OCI-LY7 (cell line): Measurements from ENCODE around the gene CTBP2. TPM values are rescaled to one million over a fixed set of nuclear protein-coding genes. Genes with fewer than 3 reads are reported as not detected.

Experiments used
- BruUV-seq: library from RNA; stranded (reverse); fragments of 400-500 nt; replicated peaks from 2 replicates; lab custom pipeline; 2021; lab: Mats Ljungman, UMichigan
- CTCF ChIA-PET: fragments of 300-600 bp; sonication (Branson Sonifier 250); formaldehyde crosslinking; loops from one replicate; lab custom pipeline; 2022; ENCODE audit warnings: antibody characterized with exemption; ENCODE audit not compliant: unreplicated experiment; lab: Charles Lee
- POLR2A ChIA-PET: fragments of 300-600 bp; sonication (Branson Sonifier 250); formaldehyde crosslinking; loops from one replicate; lab custom pipeline; 2022; ENCODE audit warnings: antibody characterized with exemption; lab: Charles Lee
- DNase-seq: peaks from one replicate; pipeline ENCODE4 v3.0.0-alpha.2; 2015; ENCODE audit warnings: low spot score
- H2AFZ ChIP-seq: fragments of 200-600 bp; sonication (generic), shearing (Covaris generic); 2 replicates; pipeline ENCODE4 v1.6.1; 2014; ENCODE audit warnings: mild to moderate bottlenecking, antibody characterized with exemption, low read length, moderate library complexity
- H3K27ac ChIP-seq: fragments of 200-600 bp; sonication (generic); 2 replicates; pipeline ENCODE4 v1.5.1; 2014; ENCODE audit warnings: mixed run types, low read depth, mild to moderate bottlenecking, moderate library complexity, low read length, inconsistent platforms; ENCODE audit not compliant: poor library complexity, severe bottlenecking
- H3K36me3 ChIP-seq: fragments of 200-600 bp; sonication (generic); 2 replicates; pipeline ENCODE4 v1.6.1; 2014; ENCODE audit warnings: mild to moderate bottlenecking, antibody characterized with exemption, low read length, moderate library complexity, mixed read lengths; ENCODE audit not compliant: insufficient read depth
- H3K4me1 ChIP-seq: fragments of 200-600 bp; sonication (generic); 2 replicates; pipeline ENCODE4 v1.5.1; 2014; ENCODE audit warnings: mild to moderate bottlenecking, low read length; ENCODE audit not compliant: insufficient read depth, poor library complexity, severe bottlenecking
- H3K4me2 ChIP-seq: fragments of 200-600 bp; sonication (generic); 2 replicates; pipeline ENCODE4 v1.6.1; 2014; ENCODE audit warnings: mild to moderate bottlenecking, low read length
- H3K4me3 ChIP-seq: fragments of 200-600 bp; sonication (generic); 2 replicates; pipeline ENCODE4 v1.5.1; 2014; ENCODE audit warnings: mild to moderate bottlenecking, low read depth, low read length; ENCODE audit not compliant: poor library complexity, severe bottlenecking
- H3K79me2 ChIP-seq: fragments of 200-600 bp; sonication (generic); 2 replicates; pipeline ENCODE4 v1.6.1; 2016; ENCODE audit warnings: low read depth, mild to moderate bottlenecking, low read length, moderate library complexity, mixed read lengths; ENCODE audit not compliant: insufficient read depth
- H3K9me2 ChIP-seq: fragments of 200-600 bp; sonication (generic); 2 replicates; pipeline ENCODE4 v1.6.1; 2016; ENCODE audit warnings: mild to moderate bottlenecking, low read length, mixed read lengths; ENCODE audit not compliant: insufficient read depth
- H3K9me3 ChIP-seq: fragments of 200-600 bp; sonication (generic); 2 replicates; pipeline ENCODE4 v1.6.1; 2014; ENCODE audit warnings: mild to moderate bottlenecking, mixed run types, low read length, mixed read lengths
- H4K20me1 ChIP-seq: fragments of 200-600 bp; sonication (generic); 2 replicates; pipeline ENCODE4 v1.6.1; 2014; ENCODE audit warnings: mild to moderate bottlenecking, antibody characterized with exemption, low read length, moderate library complexity, mixed read lengths; ENCODE audit not compliant: insufficient read depth
- CTCF ChIP-seq: fragments of 200-600 bp; sonication (generic); conservative IDR thresholded peaks from 2 replicates; pipeline ENCODE4 v1.5.1; 2014; ENCODE audit warnings: mild to moderate bottlenecking, antibody characterized with exemption, low read length, moderate library complexity, mixed read lengths
- EZH2phosphoT487 ChIP-seq: fragments of 200-600 bp; sonication (generic); IDR thresholded peaks from 2 replicates; pipeline ENCODE4 v1.6.1; 2018; ENCODE audit warnings: low read depth, borderline replicate concordance, mild to moderate bottlenecking, mixed run types, antibody characterized with exemption, low read length, moderate library complexity, mixed read lengths
- intact Hi-C: fragments of 100-400 bp; cut with micrococcal nuclease; formaldehyde crosslinking; loops from one replicate; pipeline ENCODE4 v1.10.0; 2022; ENCODE audit not compliant: unreplicated experiment
- total RNA-seq, 2 experiments: library from RNA; depleted of rRNA in 1 of 2; stranded (reverse); fragments of >200 nt in 1 of 2; shearing (Covaris generic) in 1 of 2; gene quantifications; 2 replicates each; pipeline ENCODE4 v1.2.3, GENCODE V29; 2014 to 2022

Gene CTBP2
- total RNA-seq, 2 experiments from 2014 or later, result not detected

- Histone ChIP-seq H3K79me2 (no peaks in the 10 kb centered on the region), H3K9me3 (no peaks in the 10 kb centered on the region), H3K4me3 (no peak overlapping the region), H3K9me2 (no peaks in the 10 kb centered on the region), H3K4me2 (no peak overlapping the region), H4K20me1 (no peaks in the 10 kb centered on the region), H3K36me3 (no peaks in the 10 kb centered on the region), H3K27ac (no peak overlapping the region), H2AFZ (no peak overlapping the region), H3K4me1 (no peaks in the 10 kb centered on the region)
- CTCF ChIA-PET, result no interaction called here
- POLR2A ChIA-PET, result interaction anchor here (0.6 kb wide), 1 partner anchor 44 kb away, joined by 3 read pairs; no protein-coding TSS in a partner anchor
- TF ChIP-seq CTCF, result no peak
- no peak for TF ChIP-seq EZH2phosphoT487
- no TSS peak for BruUV-seq
- no peak for DNase-seq
- intact Hi-C loops, result no loop called here
Measured at GRCh38 chr10:125208854-125209565, 48.6 kb upstream of the CTBP2 start.

- intact Hi-C loops, result no loop called here
- H3K9me3 ChIP-seq, result no peaks in the 10 kb centered on the region
- no peaks in the 10 kb centered on the region for H3K9me2 ChIP-seq
- H3K36me3 ChIP-seq, result no peaks in the 10 kb centered on the region
- no peaks in the 10 kb centered on the region for H3K4me1 ChIP-seq
- no peak overlapping the region for H2AFZ ChIP-seq
- CTCF ChIA-PET, result no interaction called here
- no peaks in the 10 kb centered on the region for H3K79me2 ChIP-seq
- H3K4me3 ChIP-seq, result no peak overlapping the region
- TF ChIP-seq EZH2phosphoT487, result no peak
- no peak for TF ChIP-seq CTCF
- POLR2A ChIA-PET, result no interaction called here
- no peaks in the 10 kb centered on the region for H4K20me1 ChIP-seq
- no TSS peak for BruUV-seq
- DNase-seq, result no peak
- no peak overlapping the region for H3K4me2 ChIP-seq
- no peak overlapping the region for H3K27ac ChIP-seq
Measured at GRCh38 chr10:125206623-125207022, 46.3 kb upstream of the CTBP2 start.

DNA sequence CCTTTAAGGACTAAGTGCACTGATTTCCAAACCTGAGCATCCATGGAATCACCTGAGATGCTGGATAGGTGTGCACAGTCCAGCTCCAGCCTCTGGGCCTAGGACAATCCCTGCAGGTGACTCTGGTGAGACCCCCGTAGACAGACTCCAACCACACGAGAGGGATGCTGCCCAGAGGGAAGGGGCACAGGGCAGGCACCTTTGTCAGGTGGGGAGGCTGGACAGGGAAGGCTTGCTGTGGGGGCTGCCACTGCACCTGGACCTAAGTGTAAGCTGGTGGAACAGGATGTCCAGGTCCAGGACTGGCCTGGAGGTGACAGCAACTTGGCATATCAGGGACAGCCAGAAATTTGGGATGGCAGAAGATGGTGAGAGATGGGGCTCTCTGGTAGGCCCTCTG, 45.1 kb upstream of the CTBP2 start:
- Histone ChIP-seq H3K9me3 (no peaks in the 10 kb centered on the region), H2AFZ (no peak overlapping the region), H3K79me2 (no peaks in the 10 kb centered on the region), H3K9me2 (no peaks in the 10 kb centered on the region), H3K4me1 (no peaks in the 10 kb centered on the region), H4K20me1 (no peaks in the 10 kb centered on the region), H3K36me3 (no peaks in the 10 kb centered on the region), H3K27ac (no peak overlapping the region), H3K4me3 (no peak overlapping the region), H3K4me2 (no peak overlapping the region)
- no peak for DNase-seq
- intact Hi-C loops, result no loop called here
- CTCF ChIA-PET, result no interaction called here
- TF ChIP-seq CTCF (no peak), EZH2phosphoT487 (no peak)
- BruUV-seq, result no TSS peak
- POLR2A ChIA-PET, result no interaction called here
